Liver (tissue), 9 donors: ENCODE results near the gene NR0B2. TPM values are rescaled to one million over a fixed set of nuclear protein-coding genes. Genes with fewer than 3 reads are reported as not detected.

Source experiments
- DNase-seq: peaks from one replicate; pipeline ENCODE4 v3.0.0-alpha.2; 2017; ENCODE audit warnings: low spot score
- H3K27ac ChIP-seq, 2 donors: one replicate each; pipeline ENCODE4 v1.7.0; 2013; ENCODE audit warnings: inconsistent platforms in 2 of 2, low read length in 2 of 2, control low read depth in 1 of 2, low read depth in 1 of 2, mild to moderate bottlenecking in 1 of 2
- H3K27me3 ChIP-seq, 4 donors: one replicate each; pipeline versions ENCODE4 v1.6.1 to v1.7.0; 2013; ENCODE audit warnings: low read length in 3 of 4, inconsistent platforms in 1 of 4, mild to moderate bottlenecking in 1 of 4, moderate library complexity in 1 of 4; ENCODE audit not compliant: control insufficient read depth in 4 of 4, insufficient read depth in 4 of 4
- H3K36me3 ChIP-seq, 4 donors: one replicate each; pipeline versions ENCODE4 v1.6.1 to v1.7.0; 2013; ENCODE audit warnings: low read length in 3 of 4, mild to moderate bottlenecking in 3 of 4, low read depth in 1 of 4, moderate library complexity in 1 of 4; ENCODE audit not compliant: control insufficient read depth in 4 of 4, insufficient read depth in 3 of 4
- H3K4me1 ChIP-seq, 4 donors: one replicate each; pipeline versions ENCODE4 v1.6.1 to v1.7.0; 2013; ENCODE audit warnings: low read length in 3 of 4, mild to moderate bottlenecking in 3 of 4, moderate library complexity in 1 of 4; ENCODE audit not compliant: control insufficient read depth in 4 of 4, insufficient read depth in 4 of 4
- H3K4me3 ChIP-seq, 3 donors: one replicate each; pipeline versions ENCODE4 v1.6.1 to v1.7.0; 2013; ENCODE audit warnings: low read length in 3 of 3, control low read depth in 1 of 3, low read depth in 1 of 3, mild to moderate bottlenecking in 1 of 3
- H3K9ac ChIP-seq, 2 donors: one replicate each; pipeline ENCODE4 v1.7.0; 2013; ENCODE audit warnings: low read length in 2 of 2, mild to moderate bottlenecking in 2 of 2, moderate library complexity in 2 of 2, control low read depth in 1 of 2, low read depth in 1 of 2
- H3K9me3 ChIP-seq, 4 donors: one replicate each; pipeline versions ENCODE4 v1.6.1 to v1.7.0; 2013; ENCODE audit warnings: low read length in 3 of 4; ENCODE audit not compliant: control insufficient read depth in 4 of 4
- CTCF ChIP-seq: fragments of 150-350 bp; IDR thresholded peaks from 2 replicates; pipeline ENCODE4 v1.5.1; 2017; ENCODE audit warnings: improper control_type of control experiment, low read depth, low read length; ENCODE audit not compliant: missing input control
- EGR1 ChIP-seq, 2 donors: IDR thresholded peaks; 2 replicates each; pipeline ENCODE4 v1.6.1; 2016 to 2018; ENCODE audit warnings: antibody characterized with exemption in 2 of 2, low read depth in 2 of 2
- FOXA1 ChIP-seq: IDR thresholded peaks from 2 replicates; pipeline ENCODE4 v1.6.1; 2016; ENCODE audit warnings: antibody characterized with exemption
- FOXA2 ChIP-seq: IDR thresholded peaks from 2 replicates; pipeline ENCODE4 v1.6.1; 2016; ENCODE audit warnings: antibody characterized with exemption
- GABPA ChIP-seq, 2 donors: IDR thresholded peaks in 1 of 2; conservative IDR thresholded peaks in 1 of 2; 2 replicates each; pipeline ENCODE4 v1.6.1; 2016; ENCODE audit warnings: antibody characterized with exemption in 2 of 2, mild to moderate bottlenecking in 1 of 2, moderate library complexity in 1 of 2
- HNF4A ChIP-seq, 2 donors: conservative IDR thresholded peaks; 2 replicates each; pipeline ENCODE4 v1.6.1; 2016; ENCODE audit warnings: antibody characterized with exemption in 2 of 2, mild to moderate bottlenecking in 2 of 2
- HNF4G ChIP-seq: IDR thresholded peaks from 2 replicates; pipeline ENCODE4 v1.6.1; 2016; ENCODE audit warnings: antibody characterized with exemption
- JUND ChIP-seq, 2 donors: IDR thresholded peaks; 2 replicates each; pipeline ENCODE4 v1.6.1; 2016; ENCODE audit warnings: antibody characterized with exemption in 2 of 2
- MAX ChIP-seq: IDR thresholded peaks from 2 replicates; pipeline ENCODE4 v1.6.1; 2016; ENCODE audit warnings: antibody characterized with exemption
- NR2F2 ChIP-seq: IDR thresholded peaks from 2 replicates; pipeline ENCODE4 v1.6.1; 2016; ENCODE audit warnings: antibody characterized with exemption
- RAD21 ChIP-seq, 2 donors: IDR thresholded peaks; 2 replicates each; pipeline ENCODE4 v1.6.1; 2016; ENCODE audit warnings: antibody characterized with exemption in 2 of 2, mild to moderate bottlenecking in 2 of 2
- REST ChIP-seq: IDR thresholded peaks from 2 replicates; pipeline ENCODE4 v1.6.1; 2016; ENCODE audit warnings: antibody characterized with exemption, mild to moderate bottlenecking
- RXRA ChIP-seq, 2 donors: IDR thresholded peaks; 2 replicates each; pipeline ENCODE4 v1.6.1; 2017 to 2018; ENCODE audit warnings: antibody characterized with exemption in 2 of 2, mild to moderate bottlenecking in 1 of 2
- SP1 ChIP-seq: IDR thresholded peaks from 2 replicates; pipeline ENCODE4 v1.6.1; 2018; ENCODE audit warnings: antibody characterized with exemption, mild to moderate bottlenecking
- YY1 ChIP-seq: IDR thresholded peaks from 2 replicates; pipeline ENCODE4 v1.6.1; 2016; ENCODE audit warnings: antibody characterized with exemption, mild to moderate bottlenecking
- WGBS: extraction: QIAGEN DNeasy Blood & Tissue Kit; methylation state at CpG from one replicate; pipeline ENCODE4 v1.1.7; 2013; 5-methylcytosine and 5-hydroxymethylcytosine counted together
- polyA plus RNA-seq, 2 donors: library from polyadenylated mRNA; stranded (reverse) in 1 of 2; unstranded in 1 of 2; fragments of 200-250 nt in 1 of 2; fragments of >200 nt in 1 of 2; fragmentation: Nextera tagmentation in 1 of 2; extraction: Ambion mirVana in 1 of 2; gene quantifications; one replicate each; pipeline versions ENCODE4 v1.2.1 to v1.2.3, GENCODE V29; 2013 to 2015
- total RNA-seq, 2 donors: library from RNA; depleted of rRNA; stranded (reverse); fragments of >200 nt; gene quantifications; one replicate each; pipeline ENCODE4 v1.2.3, GENCODE V29; 2014
- donor health status: healthy.
- donor health status: healthy.
- donor health status: healthy.
- donor health status: healthy.
- donor health status: healthy.

Gene NR0B2
- total and polyA plus RNA-seq, 4 donors = 15.7 to 166 (median 40.6) TPM

GRCh38 chr1:26888231-26888630 is 25.5 kb downstream of the NR0B2 start:
- Histone ChIP-seq H3K4me3 (no peak overlapping the region), H3K9me3 (no peaks in the 10 kb centered on the region), H3K36me3 (peaks cover 7 to 45% (median 36%) of the 10 kb centered on the region in 4 donors), H3K4me1 (peaks cover 1 to 20% (median 17%) of the 10 kb centered on the region in 4 donors), H3K9ac (no peak overlapping the region), H3K27me3 (no peaks in the 10 kb centered on the region), H3K27ac (no peak overlapping the region)
- DNase-seq = no peak
- WGBS = 91% methylated on average over 1 of the region's 1 CpG
- TF ChIP-seq RXRA (IDR thresholded peaks at IDR 0.05) = no peak
- TF ChIP-seq NR2F2 = no peak
- no peak for TF ChIP-seq HNF4G
- TF ChIP-seq SP1 = no peak
- no peak for TF ChIP-seq FOXA2
- no peak for TF ChIP-seq FOXA1
- TF ChIP-seq YY1 = no peak

- no peak overlapping the region for H3K4me3 ChIP-seq
- WGBS = 86% methylated on average over 1 of the region's 1 CpG
- peaks cover 1 to 20% (median 17%) of the 10 kb centered on the region in 4 donors for H3K4me1 ChIP-seq
- DNase-seq = no peak
- TF ChIP-seq EGR1 (IDR thresholded peaks at IDR 0.05; ENCODE audit: low read depth in 2 of 2) (no peak), RAD21 (IDR thresholded peaks at IDR 0.05) (peak in 1 of 2 donors; percentile 31), CTCF (peak; percentile 23)
- H3K27me3 ChIP-seq = no peaks in the 10 kb centered on the region
- no peak overlapping the region for H3K27ac ChIP-seq
- no peak overlapping the region for H3K9ac ChIP-seq
- H3K36me3 ChIP-seq = peaks cover 8 to 44% (median 39%) of the 10 kb centered on the region in 4 donors
- H3K9me3 ChIP-seq = no peaks in the 10 kb centered on the region
Measured at GRCh38 chr1:26887125-26887524, 26.6 kb downstream of the NR0B2 start.

- Histone ChIP-seq H3K9ac (no peak overlapping the region), H3K4me1 (no peaks in the 10 kb centered on the region), H3K27ac (no peak overlapping the region), H3K36me3 (peaks cover 11 to 57% (median 55%) of the 10 kb centered on the region in 4 donors), H3K9me3 (no peaks in the 10 kb centered on the region), H3K27me3 (no peaks in the 10 kb centered on the region), H3K4me3 (no peak overlapping the region)
- TF ChIP-seq GABPA (IDR thresholded peaks at IDR 0.05 in 1 of 2, conservative IDR thresholded peaks at IDR 0.05 in 1 of 2) = no peak
- TF ChIP-seq JUND (IDR thresholded peaks at IDR 0.05) = no peak
- no peak for TF ChIP-seq NR2F2
- TF ChIP-seq YY1 = no peak
- TF ChIP-seq RAD21 (IDR thresholded peaks at IDR 0.05) = no peak
- TF ChIP-seq MAX = no peak
- no peak for TF ChIP-seq REST
- TF ChIP-seq HNF4A (conservative IDR thresholded peaks at IDR 0.05) = no peak
- no peak for TF ChIP-seq EGR1 (IDR thresholded peaks at IDR 0.05; ENCODE audit: low read depth in 2 of 2)
- WGBS = 91% methylated on average over 5 of the region's 5 CpGs
- no peak for DNase-seq
Measured at GRCh38 chr1:26882696-26883463, 30.9 kb downstream of the NR0B2 start.
